GM18505 (cell line): ENCODE results near the gene FANCF.

Experiments
- ATAC-seq: cut with Tn5 transposase; IDR thresholded peaks from one replicate; pipeline ENCODE4 v1.9.1; 2021; ENCODE audit not compliant: unreplicated experiment
- POLR2A ChIP-seq: IDR thresholded peaks from 4 replicates; pipeline ENCODE4 v1.6.1; 2011; ENCODE audit warnings: borderline replicate concordance; ENCODE audit not compliant: insufficient read depth, insufficient read length; ENCODE audit errors: extremely low read depth

The FANCF gene

DNA sequence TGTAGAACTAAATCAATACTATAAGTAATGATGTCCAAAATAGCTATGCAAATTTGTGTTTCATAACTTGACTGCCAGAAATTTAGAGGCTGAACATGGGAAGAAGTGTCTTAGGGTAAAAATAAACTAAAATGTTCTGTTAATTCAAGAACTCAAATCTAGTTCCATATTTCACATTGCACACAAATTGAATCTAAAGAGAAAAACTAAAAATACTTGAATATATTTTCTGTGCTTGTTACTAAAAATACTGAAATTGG lies 43.5 kb downstream of the FANCF start:
- no peak for ATAC-seq
- no peak for TF ChIP-seq POLR2A

DNA sequence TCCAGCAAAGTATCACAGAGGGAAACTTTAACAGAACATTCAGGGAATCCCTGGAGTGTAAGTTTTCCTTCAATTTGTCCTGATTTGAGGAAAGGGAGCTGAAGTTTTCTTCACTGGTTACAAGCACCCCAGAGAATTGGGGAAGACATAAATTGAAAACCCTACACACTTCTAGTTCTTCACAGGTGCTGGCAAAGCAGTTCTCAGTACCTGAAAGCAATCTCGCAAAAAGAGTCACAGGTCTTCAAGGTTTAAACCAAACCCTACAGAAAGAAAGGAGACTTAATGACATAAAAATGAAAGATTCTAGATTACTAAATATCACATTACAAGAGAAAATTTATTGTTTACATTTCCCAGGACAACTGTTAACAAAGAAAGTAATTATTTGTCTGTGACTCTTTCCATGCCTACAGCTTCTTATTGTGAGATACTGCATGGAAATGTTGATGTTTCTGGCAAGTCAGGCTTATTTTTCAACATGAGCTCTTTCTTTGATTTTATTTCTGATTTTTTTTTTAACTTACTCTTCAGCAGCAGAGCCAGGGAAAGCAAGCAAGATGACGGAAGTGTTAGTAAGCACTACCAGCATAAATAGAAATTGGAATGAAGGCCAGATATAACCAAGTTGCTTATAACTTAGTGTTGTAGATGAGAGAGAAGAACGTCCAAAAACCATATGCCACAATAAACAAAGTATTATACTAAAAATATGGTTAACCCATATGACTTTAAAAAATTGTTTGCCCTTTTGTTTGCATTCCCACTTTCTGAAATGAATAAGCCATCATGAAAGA lies 44.1 kb downstream of the FANCF start:
- ATAC-seq: no peak
- TF ChIP-seq POLR2A: no peak

DNA sequence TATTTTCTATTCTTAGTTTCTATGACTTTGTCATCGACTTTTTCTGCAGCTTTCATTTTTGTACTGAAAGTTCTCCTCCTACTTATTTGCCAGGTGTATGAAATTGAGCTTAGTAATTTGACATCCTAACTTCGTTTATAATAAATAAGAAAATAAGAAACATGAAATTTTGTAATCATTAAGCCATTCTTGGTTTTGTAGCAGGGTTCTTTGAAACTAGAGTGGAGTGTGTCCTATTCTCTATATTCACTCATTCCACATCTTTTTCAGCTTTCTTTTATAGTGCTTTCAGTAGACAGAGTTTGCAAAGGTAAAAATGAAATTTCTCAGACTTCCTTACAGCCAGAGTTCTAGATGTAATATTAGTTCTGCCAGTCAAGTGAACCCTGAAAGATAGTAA lies 47.8 kb downstream of the FANCF start:
- ATAC-seq: no peak
- TF ChIP-seq POLR2A: no peak
